GM10266 (cell line): ENCODE data around the gene TBC1D22A.

Experiments
- DNase-seq: peaks from one replicate; pipeline ENCODE4 v3.0.0; 2012; ENCODE audit errors: extremely low spot score
- TF ChIP-seq, protein P1 (sequence below): IDR thresholded peaks from 2 replicates; pipeline ENCODE4 v1.5.1; 2012; ENCODE audit warnings: mild to moderate bottlenecking, low read depth; ENCODE audit not compliant: control insufficient read depth, insufficient read depth; ENCODE audit errors: missing control alignments

The TBC1D22A gene

DNA sequence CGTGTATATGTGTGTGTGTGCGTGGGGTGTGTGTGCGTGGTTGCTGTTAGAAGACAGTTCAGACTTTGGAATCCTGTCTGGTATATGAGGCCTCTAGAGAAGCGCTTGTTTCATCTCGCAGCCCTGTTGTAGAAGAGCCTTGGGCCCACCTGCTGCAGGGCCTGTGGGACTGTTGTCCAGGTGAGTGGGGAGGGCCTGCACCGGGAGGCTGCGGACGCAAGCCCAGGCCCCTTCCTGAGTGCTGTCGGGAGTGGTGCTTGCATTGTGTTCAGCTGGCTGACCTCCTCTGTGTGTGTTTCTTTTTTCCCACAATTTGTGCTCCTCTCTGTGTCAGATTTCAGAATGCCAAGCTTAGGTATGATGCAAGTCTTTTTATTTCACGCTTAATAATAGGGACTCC, 128.4 kb downstream of the TBC1D22A start:
- TF ChIP-seq, protein P1, sequence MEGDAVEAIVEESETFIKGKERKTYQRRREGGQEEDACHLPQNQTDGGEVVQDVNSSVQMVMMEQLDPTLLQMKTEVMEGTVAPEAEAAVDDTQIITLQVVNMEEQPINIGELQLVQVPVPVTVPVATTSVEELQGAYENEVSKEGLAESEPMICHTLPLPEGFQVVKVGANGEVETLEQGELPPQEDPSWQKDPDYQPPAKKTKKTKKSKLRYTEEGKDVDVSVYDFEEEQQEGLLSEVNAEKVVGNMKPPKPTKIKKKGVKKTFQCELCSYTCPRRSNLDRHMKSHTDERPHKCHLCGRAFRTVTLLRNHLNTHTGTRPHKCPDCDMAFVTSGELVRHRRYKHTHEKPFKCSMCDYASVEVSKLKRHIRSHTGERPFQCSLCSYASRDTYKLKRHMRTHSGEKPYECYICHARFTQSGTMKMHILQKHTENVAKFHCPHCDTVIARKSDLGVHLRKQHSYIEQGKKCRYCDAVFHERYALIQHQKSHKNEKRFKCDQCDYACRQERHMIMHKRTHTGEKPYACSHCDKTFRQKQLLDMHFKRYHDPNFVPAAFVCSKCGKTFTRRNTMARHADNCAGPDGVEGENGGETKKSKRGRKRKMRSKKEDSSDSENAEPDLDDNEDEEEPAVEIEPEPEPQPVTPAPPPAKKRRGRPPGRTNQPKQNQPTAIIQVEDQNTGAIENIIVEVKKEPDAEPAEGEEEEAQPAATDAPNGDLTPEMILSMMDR = no peak
- no peak for DNase-seq

DNA sequence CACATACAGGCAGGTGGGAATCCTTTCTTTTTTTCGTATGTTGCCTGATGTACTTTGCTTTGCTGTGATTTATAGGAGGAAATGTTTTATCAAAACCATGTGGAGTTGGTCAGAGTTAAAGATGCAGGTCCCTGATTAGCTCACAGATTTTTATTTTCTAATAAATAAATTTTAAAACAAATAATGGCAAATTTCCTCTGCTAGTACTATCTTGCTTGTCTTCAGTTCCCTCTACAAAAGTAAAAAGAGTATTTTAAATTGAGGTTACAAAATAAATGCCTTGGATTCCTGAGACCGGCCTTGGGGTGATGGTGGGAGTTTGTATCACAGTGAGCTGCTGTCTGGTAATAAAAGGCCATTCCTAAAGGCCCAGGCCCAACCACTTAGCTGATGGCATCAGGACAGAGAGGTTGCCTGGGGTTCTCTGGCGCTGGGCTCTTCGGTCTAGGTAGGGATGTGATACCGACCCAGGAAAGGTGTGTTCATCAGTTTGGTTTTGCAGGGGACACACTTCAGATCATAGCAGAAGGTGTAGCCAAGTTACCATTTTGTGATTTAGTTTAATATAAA, 129.0 kb downstream of the TBC1D22A start:
- no peak for DNase-seq
- TF ChIP-seq, protein P1 = no peak

DNA sequence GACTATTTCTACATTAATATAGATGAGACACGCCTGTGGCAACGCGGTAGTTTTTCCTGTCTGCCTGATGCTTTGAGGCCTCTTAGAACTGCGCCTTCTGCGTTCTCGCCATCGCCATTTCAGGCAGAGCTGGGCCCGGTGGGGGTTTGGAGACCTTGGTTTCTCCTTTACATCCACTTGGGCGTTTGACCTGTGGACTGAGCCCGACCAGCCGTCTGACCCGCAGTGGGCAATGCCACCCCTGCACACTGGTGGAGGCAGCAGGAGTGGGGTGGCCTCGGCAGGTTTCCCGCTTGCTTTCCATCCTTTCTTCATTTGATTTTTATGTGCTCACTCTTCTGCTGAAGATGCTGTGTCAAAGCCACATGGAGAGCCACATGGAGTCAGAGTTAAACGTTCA, 130.4 kb downstream of the TBC1D22A start:
- no peak for DNase-seq
- TF ChIP-seq, protein P1 = no peak

DNA sequence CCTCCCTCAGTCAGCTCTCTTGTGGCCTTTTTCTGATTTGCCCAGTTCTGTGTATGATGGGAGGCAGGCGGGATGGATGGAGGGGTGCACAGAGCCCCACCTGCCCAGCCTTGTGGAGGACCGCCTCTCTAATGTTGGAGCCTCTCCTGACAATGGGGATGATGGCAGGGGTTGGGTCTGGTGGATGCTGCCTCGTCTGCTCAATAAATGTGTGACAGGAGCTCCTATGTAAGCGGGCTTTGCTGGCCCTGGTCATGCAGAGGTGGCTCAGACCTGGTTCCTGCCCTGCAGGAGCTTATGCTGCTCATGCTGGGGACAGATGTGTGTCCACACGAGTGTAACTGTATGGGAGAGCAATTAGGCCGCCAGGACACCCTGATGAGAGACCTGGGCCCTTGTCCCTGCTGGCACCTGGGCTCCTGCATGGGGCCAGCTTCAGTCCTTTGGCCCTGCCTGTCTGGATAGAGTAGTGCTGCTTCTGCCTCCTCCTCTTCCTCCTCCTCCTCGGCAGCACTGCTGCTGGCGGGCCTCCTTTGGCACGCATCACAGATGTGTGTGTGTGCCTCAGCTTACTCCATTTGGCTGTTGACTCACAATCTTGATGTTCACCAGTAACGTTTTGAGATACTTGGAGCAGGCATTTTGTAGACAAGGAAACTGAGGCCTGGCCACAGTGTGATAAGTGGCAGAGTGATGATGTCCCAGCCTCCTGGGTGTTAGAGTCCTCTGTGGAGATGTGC, 131.0 kb downstream of the TBC1D22A start:
- TF ChIP-seq, protein P1 = no peak
- DNase-seq = no peak

DNA sequence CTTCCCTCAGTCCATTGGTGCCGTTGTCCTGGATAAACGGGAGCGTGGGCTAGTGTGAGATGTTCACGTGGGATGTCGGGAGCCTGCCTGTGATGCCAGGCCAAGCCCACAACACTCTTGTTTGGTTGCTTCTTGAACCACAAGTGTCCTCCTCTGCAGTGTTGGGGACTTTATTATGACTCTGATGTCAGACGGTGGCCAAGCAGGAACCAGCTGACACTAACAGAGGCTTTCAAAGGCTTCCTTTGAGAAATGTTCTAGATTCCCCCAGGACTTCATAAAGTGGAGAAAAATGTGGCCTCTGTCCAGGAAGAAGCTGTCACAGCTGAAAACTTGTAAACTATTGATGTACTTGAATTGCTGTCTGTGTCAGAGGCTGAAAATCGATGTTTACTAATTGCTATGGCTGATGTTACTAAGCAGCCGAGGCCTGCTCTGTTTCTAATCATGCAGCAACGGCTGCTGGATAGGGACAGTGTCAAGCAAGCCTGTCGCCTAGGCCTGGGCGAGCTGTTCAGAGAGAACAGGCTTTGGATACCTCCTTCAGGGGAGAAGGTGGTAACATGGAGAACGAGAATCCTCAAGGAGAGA, 131.7 kb downstream of the TBC1D22A start:
- TF ChIP-seq, protein P1 = no peak
- no peak for DNase-seq

DNA sequence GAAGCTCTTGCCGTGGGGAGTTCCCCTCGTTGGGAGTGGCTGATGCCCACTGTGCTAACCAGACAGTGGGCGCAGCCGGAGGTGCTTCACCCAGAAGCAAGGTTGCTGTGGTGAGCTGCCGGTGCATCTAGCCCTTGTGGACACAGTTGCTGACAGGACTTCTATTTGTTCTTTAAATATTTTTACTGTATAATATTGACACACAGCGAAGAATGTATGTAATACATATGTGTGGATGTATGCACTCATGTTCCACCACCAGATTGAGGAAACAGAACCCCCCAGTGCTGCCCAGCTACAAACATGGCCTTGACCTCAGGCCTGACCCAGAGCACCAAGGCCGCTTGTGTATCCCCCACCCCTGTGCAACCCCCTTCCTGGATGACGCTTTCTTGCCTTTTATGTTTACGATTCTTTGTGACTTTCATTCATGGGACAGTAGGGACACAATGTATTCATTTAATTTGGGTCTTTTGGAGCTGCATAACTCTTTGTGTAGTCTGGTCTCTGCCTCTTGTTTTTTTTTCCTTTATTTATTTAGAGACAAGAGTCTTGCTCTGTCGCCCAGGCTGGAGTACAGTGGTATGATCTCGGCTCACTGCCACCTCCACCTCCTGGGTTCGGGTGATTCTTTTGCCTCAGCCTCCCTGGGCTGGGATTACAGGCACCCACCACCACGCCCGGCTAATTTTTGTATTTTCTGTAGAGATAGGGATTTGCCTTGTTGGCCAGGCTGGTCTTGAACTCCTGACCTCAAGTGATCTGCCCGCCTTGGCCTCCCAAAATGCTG, 132.6 kb downstream of the TBC1D22A start:
- no peak for DNase-seq
- TF ChIP-seq, protein P1 = no peak
